CD4-positive, alpha-beta T cell treated with Interleukin-15 for 1 hour (primary cell): Measurements from ENCODE around the gene ARHGEF9.
"Not testable (repeated sequence)": the region's sequence is repeated elsewhere in the genome, so short reads cannot be mapped to it uniquely, and the experiment has no call there.

ENCODE experiments used
- DNase-seq: peaks from one replicate; pipeline ENCODE4 v3.0.0-alpha.2; 2020

The ARHGEF9 gene

DNA sequence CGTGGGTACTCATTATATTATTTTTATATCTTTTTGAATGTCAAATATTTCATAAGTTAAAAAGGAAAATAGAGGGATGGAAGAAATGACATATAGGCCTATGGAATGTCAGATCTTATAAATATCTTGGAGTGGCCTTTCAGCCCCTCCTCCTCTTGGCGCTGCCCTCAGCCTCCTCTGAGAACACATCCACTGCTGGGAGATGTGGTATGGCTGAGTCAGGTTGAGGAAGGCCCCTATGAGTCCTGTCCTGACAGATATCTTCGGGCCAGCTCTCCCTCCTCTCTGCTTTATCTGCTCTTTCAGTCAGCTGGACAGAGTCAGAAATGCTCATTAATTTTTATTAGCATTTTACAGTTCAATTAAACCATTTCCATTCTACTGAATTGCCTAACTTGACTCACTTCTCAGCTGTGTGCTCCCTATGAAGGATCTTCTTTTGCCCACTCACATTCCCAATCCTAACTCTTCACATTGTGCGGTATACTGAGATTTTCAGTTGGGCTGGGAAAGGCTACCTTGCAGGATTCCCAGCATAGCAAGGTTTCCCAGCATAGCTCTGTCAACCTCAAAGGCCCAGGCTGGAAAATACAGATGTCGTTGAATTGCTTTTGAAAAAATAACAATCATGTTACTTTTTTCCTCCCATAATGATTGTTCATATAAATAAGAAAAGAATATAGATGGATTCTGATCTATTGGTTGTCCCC is 128.0 kb downstream of the ARHGEF9 start:
- no peak for DNase-seq

DNA sequence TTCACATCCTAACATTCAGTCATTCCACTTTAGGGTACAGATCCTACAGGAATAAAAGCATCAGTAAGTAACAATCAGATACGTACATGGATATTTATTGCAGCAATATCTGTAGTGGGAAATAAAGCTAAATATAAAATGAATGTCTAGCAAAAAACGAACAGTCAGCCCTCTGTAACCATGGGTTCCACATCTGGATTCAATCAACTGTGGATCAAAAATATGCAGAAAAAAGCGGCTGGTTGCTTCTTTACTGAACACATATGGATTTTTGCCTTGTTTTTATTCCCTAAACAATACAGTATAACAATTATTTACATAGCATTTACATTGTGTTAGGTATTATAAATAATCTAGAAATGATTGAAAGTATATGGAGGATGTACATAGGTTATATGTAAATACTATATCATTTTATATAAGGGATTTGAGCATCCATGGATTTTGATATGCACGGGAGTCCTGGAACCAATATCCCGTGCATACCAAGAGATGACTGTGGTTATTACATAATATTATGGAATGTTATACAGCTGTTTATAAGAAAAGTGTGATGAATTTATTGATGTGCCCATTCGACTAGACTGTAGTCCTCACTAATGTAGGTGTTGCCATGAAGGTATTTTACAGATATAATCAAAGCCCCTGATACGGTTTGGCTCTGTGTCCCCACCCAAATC is 132.8 kb downstream of the ARHGEF9 start:
- no peak for DNase-seq

- DNase-seq, result not testable (repeated sequence)
These were observed 139.3 kb downstream of the ARHGEF9 start for GRCh38 chrX:63645748-63646147.

DNA sequence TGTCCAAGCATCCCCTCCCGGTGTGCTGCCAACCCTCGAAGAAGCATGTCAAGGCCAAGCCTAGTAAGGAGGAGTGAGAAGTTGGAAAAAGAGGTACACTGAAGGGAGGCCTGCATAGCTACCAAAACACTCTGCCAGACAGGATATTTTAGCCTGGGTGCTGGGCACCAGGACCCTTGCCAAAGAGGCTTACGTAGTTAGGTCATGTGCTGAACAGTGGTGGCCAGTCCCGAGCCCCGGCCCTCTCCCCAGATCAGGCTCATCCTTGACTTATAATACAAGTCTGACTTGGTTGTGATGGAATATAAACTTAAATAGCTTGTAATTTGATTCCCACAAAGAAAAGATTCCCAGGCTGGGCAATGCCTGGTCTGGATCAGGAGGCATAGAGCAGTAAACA is 149.3 kb downstream of the ARHGEF9 start:
- DNase-seq, result no peak

DNA sequence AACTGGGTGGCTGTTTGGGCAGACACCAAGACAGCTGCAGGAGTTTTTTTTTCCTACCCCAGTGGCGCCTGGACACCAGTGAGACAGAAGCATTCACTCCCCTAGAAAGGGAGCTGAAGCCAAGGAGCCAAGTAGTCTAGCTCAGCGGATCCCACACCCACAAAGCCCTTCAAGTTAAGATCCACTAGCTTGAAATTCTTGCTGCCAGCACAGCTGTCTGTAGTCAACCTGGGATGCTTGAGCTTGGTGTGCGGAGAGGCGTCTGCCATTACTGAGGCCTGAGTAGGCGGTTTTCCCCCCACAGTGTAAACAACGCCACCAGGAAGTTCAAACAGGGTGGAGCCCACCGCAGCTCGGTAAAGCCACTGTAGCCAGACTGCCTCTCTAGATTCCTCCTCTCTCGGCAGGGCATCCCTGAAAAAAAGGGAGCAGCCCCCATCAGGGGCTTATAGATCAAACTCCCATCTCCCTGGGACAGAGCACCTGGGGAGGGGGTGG is 171.4 kb downstream of the ARHGEF9 start:
- DNase-seq, result no peak

DNA sequence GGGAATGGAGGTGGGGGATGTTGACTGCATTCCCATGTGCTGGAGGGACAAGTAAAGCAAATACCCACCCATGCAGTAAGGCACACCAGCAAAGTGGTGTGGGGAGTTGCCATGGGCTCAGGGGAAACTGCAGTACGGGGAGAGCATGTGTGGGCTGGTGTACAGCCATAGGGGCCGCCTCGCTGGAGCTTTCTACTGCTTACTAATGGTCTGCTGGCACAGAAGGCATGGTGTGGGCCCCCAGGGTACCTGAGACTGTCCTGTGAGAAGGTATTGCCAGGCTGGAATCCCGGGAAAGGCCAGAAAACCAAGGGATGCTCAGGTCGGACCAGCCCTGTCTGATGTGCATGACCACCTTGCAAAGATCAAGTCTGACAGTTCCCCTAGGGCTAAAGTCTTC is 199.1 kb downstream of the ARHGEF9 start:
- no peak for DNase-seq
